HK-2 (cell line): ENCODE measurements around the gene SH3RF1.
A peak's percentile ranks its signal among the peaks of the same experiment; 100 is the strongest.
"Not testable (repeated sequence)": the region's sequence is repeated elsewhere in the genome, so short reads cannot be mapped to it uniquely, and the experiment has no call there.

Source experiments
- DNase-seq: peaks from one replicate; pipeline ENCODE4 v3.0.0-alpha.2; 2018; ENCODE audit not compliant: unreplicated experiment

Gene SH3RF1

GRCh38 chr4:169270810-169271691, at the start of gene SH3RF1:
Gene SH3RF1 (minus strand): TSS chr4:169270956. CDS start chr4:169269212, 1,744 bp downstream.
- DNase-seq = peak; percentile 92

DNA sequence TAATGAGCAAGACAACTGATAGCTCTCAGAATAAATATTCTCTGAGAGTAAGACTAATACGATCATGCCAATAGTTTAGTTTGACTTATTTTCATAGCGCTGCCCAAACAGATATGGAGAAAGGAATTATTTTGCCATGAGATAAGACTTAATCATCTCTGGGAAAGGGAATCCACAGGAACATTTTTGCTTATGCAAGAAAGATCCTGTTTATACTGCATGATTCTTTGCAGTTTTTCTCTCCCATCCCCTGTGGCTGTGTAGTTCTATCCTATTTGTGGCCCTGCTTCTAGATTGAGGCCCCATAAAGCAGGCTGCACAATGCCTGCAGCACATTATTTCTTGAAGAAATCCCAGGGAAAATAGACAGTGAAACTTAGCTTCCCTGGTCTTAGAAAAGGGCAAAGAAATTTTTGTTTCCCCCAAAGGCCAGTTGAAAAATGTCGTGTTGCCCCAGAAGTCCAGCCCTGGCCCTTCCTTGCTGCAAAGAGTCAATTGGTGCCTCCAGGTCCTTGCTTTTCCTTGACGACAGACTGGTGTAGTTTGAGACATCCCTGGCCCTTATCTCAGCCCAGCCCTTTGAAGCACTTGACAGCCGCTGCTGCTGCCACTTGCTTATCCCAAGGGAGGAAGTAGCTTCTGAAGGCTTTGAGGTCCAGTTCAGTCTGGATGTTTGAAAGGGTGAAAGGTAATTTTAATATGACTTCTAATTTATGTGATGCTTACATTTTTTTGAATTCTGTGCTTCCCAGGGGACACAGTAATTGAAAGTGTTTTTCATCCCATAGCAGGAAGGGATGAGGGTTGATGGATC, 45.0 kb upstream of the SH3RF1 start:
- DNase-seq = no peak

DNA sequence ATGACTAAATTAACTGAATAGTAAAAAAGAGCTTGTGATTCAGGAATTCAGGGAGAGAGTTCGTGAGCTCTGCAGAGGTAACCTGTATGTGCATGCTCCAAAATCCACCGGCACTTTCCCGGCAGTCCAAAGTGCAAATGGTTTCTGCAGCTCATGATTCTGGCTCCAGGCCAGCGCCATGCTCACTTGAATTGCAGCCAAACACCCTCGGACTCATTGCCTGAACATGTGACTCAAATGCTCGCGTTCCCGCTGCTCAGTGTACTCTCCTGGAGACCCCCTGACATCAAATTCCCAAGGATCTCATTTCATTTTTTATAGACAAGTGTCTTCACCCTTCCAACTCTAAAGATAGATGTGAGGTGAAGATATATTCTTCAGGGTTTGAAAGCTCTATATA, 44.1 kb upstream of the SH3RF1 start:
- peak; percentile 59 for DNase-seq

DNA sequence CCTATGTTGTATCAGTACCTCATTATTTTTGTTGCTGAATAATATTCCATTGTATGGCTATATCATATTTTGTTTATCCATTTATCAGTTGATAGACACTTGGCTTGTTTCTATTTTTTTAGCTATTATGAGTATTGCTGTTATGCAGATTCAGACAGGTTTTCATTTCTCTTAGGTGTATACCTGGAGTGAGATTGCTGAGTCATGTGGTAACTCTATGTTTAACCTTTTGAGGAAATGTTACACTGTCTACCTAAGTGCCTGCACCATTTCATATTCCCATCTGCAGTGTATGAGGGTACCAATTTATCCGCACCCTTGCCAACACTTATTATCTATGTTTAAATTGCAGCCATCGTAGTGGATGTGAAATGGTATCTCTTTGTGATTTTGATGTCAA, 43.0 kb upstream of the SH3RF1 start:
- DNase-seq = no peak

DNA sequence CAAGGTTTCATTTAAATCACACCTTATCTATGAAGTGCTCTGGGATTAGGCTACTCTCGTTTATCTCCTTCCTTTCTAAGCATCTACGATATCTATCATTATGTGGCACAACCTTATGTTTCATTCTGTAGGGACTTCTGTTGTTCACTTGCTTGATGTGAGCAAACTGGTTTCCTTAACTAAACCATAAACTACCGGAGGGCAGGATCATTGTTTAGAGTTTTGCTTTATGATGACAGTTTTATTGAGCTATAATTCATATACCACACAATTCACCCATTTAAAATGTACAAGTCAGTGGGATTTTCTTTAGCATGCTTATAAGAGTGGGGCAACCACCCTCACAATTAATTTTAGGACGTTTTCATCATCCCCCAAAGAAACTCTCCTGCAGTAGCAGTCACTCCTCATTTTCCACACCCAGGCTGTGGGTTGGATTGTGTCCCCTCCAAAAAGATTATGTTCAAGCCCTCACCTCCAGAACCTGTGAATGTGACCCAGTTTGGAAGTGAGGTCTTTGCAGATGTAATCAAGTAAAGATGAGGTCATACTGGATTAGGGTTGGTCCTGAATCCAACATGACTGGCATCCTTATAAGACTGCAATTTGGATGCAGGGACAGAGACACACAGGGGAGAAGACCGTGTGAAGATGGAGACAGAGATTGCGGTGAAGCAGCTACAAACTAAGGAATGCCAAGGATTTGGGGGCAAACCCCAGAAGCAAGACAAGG, 42.1 kb upstream of the SH3RF1 start:
- DNase-seq = no peak

DNA sequence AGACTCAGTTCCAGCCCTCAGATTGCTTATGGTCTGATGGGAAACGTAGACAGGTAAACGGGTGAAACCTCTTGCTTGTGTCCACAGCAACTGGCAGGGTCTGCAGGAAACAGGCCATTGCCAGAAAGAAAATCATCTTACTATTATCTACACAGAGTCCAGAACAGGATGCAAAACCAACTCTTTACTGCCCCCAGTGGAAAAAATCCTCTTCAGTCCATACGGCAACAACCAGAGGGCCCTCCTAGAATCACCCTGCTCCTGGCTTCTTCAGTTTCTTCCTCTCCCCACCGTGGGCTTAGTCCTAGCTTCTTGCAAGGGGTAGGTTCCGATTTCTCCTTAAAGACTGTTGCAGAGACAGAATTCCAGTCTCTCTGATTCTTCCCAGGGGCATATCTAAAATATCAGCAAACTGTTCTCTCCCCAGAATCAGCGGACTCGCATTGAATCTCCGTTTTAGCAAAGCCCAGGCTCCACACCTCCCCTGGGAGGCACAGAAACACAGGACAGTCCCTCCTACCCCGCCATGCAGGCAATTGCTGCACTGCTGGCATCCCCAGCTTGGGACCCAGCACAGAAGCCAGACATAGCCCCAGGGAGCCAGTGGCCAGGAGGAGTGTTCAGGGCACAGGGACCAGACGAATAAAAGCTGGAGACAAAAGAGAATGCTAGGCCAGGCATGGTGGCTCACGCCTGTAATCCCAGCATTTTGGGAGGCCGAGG, 41.0 kb upstream of the SH3RF1 start:
- peak; percentile 11 for DNase-seq

DNA sequence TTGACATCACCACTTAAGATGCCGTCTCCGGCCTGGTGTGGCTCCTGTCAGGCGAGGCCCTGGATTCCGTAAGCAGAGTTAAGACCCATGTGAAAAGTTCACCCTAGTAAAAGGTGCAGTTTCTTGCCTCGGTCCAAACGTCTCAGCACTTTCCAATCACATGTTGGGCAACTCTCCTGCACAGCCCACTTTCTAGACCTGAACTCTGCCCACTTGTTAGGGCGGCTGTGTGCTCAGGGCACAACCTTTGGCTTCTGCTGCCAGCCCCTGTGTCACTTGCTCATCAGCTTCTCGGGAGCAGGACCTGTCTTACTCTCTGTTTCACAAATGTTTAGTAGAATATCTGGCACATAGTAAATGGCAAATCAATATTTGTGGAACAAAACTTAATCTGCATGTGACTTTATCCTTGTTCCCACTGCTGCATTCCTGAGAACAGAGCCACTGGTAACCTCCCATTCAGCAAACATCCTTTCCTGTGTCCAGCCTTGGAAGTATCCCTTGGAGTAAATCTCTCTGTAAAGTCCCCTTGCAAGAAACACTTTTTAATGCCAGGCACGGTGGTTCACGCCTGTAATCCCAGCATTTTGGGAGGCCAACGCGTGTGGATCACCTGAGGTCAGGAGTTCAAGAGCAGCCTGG, 38.7 kb upstream of the SH3RF1 start:
- DNase-seq = no peak

GRCh38 chr4:169307576-169307975, 36.8 kb upstream of the SH3RF1 start:
- DNase-seq = no peak

DNA sequence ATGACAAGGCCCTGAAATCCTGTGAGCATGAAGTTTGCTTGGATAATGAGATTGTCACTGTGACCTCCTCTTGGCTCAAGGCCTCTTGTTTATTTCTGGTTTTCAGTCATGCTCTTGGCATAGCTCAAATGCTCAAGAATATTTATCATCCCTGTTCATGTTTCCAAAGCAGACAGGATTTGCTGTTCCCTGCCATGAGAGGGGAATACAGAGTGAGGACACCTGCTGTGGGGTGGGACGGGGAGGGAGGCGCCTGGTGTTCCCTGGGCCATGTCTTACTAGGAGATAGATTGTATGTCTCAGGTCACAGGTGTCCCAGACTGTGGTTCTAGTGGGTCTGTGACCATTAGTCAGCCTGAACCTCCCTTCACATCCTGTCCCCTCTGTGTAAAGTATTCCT, 34.9 kb upstream of the SH3RF1 start:
- DNase-seq = no peak

DNA sequence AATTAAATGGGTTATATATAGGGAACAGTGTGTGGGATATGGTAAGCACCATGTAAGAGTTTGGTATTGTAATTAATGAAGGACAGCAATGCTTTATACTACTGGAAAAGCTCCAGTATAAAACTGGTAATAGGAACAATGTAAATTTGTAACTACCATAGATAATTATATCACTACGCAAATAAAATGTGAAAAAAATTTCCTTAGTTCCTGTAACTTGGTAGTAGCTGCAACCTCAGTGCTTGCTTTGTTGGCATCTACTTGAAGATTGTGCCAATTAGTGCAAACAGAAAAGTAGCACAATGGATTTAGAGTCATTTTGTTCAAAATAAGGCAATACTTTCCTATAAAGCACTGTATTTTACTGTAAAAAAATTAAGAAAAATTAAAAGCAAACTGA, 34.4 kb upstream of the SH3RF1 start:
- DNase-seq = no peak

- DNase-seq = no peak
Measured at GRCh38 chr4:169295822-169296221, 25.1 kb upstream of the SH3RF1 start.

GRCh38 chr4:169293343-169294176, 22.8 kb upstream of the SH3RF1 start:
- DNase-seq = no peak

GRCh38 chr4:169287983-169288382, 17.2 kb upstream of the SH3RF1 start:
- not testable (repeated sequence) for DNase-seq

DNA sequence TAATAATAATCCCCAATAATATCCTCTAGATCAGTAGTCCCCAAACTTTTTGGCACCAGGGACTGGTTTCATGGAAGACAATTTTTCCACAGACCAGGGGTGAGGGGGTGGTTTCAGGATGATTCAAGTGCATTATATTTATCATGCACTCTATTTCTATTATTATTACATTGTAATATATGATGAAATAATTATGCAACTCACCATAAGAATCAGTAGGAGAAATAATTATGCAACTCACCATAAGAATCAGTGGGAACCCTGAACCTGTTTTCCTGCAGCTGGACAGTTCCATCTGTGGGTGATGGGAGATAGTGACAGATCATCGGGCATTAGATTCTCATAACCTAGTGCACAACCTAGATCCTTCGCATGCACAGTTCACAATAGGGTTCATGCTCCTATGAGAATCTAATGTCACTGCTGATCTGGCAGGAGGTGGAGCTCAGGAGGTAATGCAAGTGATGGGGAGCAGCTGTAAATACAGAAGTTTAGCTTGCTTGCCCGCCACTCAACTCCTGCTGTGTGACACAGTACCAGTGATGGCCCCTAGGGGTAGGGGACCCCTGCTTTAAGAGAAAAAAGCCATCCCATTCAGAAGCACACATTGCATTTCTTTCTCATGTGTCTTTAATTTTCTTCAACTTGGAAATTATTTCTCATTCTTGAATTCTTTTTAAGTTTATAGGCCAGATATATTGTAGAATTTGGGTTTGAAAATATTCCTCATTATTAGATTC, 16.0 kb upstream of the SH3RF1 start:
- DNase-seq = no peak

GRCh38 chr4:169283114-169283509, 12.4 kb upstream of the SH3RF1 start:
- DNase-seq = peak; percentile 5

- no peak for DNase-seq
Measured at GRCh38 chr4:169282429-169283113, 11.8 kb upstream of the SH3RF1 start.

DNA sequence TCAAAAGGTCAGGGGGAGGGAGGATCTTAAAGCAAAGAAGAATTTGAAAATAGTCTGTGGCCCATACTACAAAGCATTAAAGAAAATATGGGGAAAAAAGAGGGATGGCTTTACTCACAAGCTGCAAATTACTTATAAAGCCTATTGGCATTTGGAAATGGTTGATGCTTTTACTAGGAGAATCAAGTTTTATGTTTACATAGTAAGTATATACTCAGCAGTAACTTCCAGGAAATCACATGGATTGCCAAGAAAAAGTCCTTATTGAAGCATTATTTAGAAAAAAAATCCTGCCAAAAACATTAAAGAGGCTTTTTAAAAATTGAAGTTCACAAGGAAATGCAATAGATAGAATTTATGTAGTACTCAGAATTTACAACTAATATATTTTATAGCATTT, 8.4 kb upstream of the SH3RF1 start:
- no peak for DNase-seq

DNA sequence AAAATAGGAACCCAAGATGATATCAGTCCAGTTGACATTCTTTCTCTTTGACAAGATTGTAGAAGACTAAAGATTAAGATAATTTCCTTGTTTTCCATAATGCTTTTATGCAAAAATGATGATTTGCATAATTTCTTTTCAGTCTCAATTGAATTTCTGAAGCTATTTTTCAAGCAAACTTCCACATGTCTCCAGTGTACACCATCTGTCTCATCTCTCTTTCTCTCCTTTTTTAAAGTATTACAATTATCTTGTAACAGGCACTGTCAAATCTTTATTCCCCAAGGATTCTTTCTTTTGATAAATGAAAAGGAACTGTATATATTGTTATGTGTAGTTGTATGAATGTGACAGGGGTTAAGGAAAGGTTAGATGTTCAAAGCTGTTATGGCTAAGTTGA, 7.9 kb upstream of the SH3RF1 start:
- no peak for DNase-seq

GRCh38 chr4:169277838-169278237, 7.1 kb upstream of the SH3RF1 start:
- not testable (repeated sequence) for DNase-seq
